AG09319 (cell line): ENCODE measurements around the gene XYLT1.

ENCODE experiments used
- DNase-seq: peaks from one replicate; pipeline ENCODE4 v3.0.0-alpha.2; 2010; ENCODE audit warnings: low read depth; ENCODE audit errors: extremely low read depth
- CTCF ChIP-seq: IDR thresholded peaks from 2 replicates; pipeline ENCODE4 v1.5.1; 2011; ENCODE audit warnings: low read depth, mild to moderate bottlenecking, inconsistent platforms, low read length, moderate library complexity

The XYLT1 gene

GRCh38 chr16:17170435-17170834 lies 300.3 kb downstream of the XYLT1 start:
- TF ChIP-seq CTCF, result no peak
- DNase-seq, result no peak

GRCh38 chr16:17168181-17168580 lies 302.6 kb downstream of the XYLT1 start:
- DNase-seq, result no peak
- no peak for TF ChIP-seq CTCF

- no peak for TF ChIP-seq CTCF
- DNase-seq, result no peak
Measured at GRCh38 chr16:17166095-17166494, 304.7 kb downstream of the XYLT1 start.

- no peak for TF ChIP-seq CTCF
- DNase-seq, result no peak
Measured at GRCh38 chr16:17162560-17162959, 308.2 kb downstream of the XYLT1 start.

GRCh38 chr16:17160920-17161431 lies 309.8 kb downstream of the XYLT1 start:
- TF ChIP-seq CTCF, result no peak
- DNase-seq, result no peak

GRCh38 chr16:17160285-17160853 lies 310.4 kb downstream of the XYLT1 start:
- DNase-seq, result no peak

GRCh38 chr16:17159617-17160016 lies 311.1 kb downstream of the XYLT1 start:
- no peak for TF ChIP-seq CTCF

More at GRCh38 chr16:17160285-17160853, 310.4 kb downstream of the XYLT1 start:
- TF ChIP-seq CTCF, result no peak

More at GRCh38 chr16:17159617-17160016, 311.1 kb downstream of the XYLT1 start:
- DNase-seq, result no peak
